ENCODE results near the gene PGP. TPM values are rescaled to one million over a fixed set of nuclear protein-coding genes. Genes with fewer than 3 reads are reported as not detected.

The PGP gene
- total RNA-seq, 1 donor from 2014 or later = 13.3 TPM

DNA sequence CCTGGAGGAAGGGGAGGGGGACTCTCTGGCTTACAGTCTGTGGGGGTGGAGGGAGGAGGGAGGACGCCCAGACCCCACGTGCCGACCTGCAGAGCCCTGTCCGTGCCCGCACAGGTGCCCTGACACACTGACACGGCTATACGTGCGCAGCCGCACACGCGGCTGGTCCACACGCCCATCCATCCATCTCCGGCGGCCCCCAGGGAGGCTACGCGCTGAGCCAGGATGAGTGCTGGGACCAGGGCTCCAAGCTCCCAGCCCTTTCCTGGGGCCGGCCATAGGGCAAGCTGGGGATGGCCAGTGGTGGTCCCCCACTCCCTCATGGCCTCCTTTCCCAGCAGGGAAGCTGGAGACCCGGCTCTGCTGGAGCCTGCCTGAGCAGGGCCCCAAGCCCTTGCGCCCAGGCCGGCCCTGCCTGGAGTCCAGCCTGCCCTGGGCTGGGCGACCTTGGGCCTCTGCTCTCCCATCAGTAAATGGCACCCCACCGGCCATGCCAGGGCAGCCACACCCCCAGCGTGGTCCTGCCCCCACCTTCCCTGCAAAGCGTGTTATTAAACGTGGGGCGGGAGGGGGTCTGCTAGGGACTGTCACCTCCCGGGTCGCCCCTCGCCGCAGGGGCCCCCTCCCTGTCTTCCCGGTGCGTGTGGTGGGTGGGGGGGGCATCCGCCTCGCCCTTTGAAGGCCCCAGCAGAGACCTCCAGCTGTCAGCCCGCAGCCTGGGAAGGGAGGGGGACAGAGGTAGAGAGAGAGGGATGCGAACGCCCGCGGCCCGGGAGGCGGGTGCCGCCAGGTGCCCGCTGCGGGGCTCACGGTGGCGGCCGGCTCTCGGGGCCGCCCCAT, 19.1 kb downstream of the PGP start:
- peak; percentile 3 to 16 for ATAC-seq
- intact Hi-C loops (cut with DNase I) = no loop called here
- H3K36me3 ChIP-seq = no peaks in the 10 kb centered on the region
- H3K27ac ChIP-seq = no peak overlapping the region
- peaks cover 40% of the 10 kb centered on the region for H3K27me3 ChIP-seq (ENCODE audit: low read depth)
- peak overlapping the region; percentile 36 for H3K4me3 ChIP-seq
- no peak for DNase-seq
- TF ChIP-seq, protein P1, sequence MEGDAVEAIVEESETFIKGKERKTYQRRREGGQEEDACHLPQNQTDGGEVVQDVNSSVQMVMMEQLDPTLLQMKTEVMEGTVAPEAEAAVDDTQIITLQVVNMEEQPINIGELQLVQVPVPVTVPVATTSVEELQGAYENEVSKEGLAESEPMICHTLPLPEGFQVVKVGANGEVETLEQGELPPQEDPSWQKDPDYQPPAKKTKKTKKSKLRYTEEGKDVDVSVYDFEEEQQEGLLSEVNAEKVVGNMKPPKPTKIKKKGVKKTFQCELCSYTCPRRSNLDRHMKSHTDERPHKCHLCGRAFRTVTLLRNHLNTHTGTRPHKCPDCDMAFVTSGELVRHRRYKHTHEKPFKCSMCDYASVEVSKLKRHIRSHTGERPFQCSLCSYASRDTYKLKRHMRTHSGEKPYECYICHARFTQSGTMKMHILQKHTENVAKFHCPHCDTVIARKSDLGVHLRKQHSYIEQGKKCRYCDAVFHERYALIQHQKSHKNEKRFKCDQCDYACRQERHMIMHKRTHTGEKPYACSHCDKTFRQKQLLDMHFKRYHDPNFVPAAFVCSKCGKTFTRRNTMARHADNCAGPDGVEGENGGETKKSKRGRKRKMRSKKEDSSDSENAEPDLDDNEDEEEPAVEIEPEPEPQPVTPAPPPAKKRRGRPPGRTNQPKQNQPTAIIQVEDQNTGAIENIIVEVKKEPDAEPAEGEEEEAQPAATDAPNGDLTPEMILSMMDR (IDR thresholded peaks at IDR 0.05) = no peak
- no peaks in the 10 kb centered on the region for H3K9me3 ChIP-seq
- peaks cover 13% of the 10 kb centered on the region for H3K4me1 ChIP-seq

DNA sequence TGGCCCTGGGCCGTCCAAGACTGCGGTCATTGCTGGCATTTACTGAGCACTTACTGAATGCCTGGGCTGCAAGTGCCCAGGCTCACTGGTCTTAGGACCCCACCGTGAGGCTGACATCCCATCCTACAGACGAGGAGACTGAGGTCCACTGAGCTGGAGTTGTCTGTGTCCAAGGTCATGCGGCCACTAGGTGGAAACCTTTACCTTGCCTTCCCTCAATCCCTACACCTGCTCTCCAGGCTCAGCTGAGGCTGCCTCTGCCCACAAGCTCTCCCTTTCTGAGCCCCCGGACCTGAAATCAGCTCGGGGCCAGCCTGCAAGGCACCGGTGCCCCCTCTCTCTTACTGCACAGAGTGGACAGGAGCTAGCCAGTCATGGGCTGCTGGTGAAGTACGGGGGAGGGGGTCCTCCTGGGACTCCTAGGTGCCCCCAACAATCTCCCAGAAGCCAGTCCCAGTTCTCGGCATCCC, 19.8 kb downstream of the PGP start:
- Histone ChIP-seq H3K27ac (no peak overlapping the region), H3K36me3 (no peaks in the 10 kb centered on the region), H3K9me3 (no peaks in the 10 kb centered on the region), H3K4me3 (no peak overlapping the region), H3K27me3 (ENCODE audit: low read depth) (peaks cover 40% of the 10 kb centered on the region), H3K4me1 (peaks cover 13% of the 10 kb centered on the region)
- ATAC-seq (peak; percentile 75 to 82), DNase-seq (no peak)
- TF ChIP-seq, protein P1 (IDR thresholded peaks at IDR 0.05) = peak; percentile 54
- intact Hi-C loops (cut with DNase I) = no loop called here

DNA sequence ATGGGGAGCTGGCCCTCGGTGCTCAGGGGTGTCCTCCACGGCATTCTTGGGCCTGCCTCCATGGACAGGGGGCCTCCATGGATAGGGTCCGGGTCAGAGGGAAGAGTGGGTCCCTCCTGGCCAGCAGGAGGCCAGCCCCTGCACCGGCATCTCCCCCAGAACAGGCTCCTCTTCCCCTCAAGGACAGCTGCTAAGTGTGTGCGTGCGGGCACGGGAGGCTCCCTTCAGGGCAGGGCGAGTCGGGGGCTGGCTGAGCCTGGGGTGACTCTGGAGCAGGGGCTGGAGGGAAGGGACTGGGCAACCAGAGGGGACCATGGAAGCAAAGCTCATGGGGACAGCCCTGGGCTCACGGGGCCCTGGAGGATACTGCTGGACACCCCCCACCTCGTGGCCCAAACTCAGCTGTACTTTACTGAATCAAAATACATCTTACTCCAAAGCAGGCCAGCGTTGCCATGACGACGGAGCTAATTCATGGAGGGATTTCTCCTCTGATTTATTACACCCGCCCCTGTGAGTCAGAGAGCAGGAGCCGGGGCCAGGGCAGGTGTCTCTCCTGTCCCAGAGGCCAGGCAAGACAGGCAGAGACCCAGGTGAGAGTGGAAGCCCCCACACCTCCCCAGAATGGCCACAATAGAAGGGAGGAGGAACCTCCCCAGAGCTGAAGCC, 20.3 kb downstream of the PGP start:
- DNase-seq (no peak), ATAC-seq (no peak)
- Histone ChIP-seq H3K36me3 (no peaks in the 10 kb centered on the region), H3K27ac (no peak overlapping the region), H3K4me1 (peaks cover 13% of the 10 kb centered on the region), H3K27me3 (ENCODE audit: low read depth) (peaks cover 40% of the 10 kb centered on the region), H3K4me3 (no peak overlapping the region), H3K9me3 (no peaks in the 10 kb centered on the region)
- intact Hi-C loops (cut with DNase I) = no loop called here
- TF ChIP-seq, protein P1 (IDR thresholded peaks at IDR 0.05) = no peak

DNA sequence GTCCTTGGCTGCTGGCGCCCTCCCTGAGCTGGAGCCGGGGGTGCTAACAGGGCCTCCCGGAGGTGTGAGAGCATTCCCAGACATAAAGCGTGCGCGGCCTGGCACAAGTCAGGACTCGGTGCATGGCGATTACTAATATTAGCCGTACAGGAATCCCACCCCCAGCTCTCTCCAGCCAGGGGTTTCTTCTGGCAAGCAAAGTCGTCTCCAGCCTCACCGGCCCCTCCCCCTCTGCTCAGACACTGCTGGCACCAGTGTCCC, 23.3 kb downstream of the PGP start:
- Histone ChIP-seq H3K27me3 (ENCODE audit: low read depth) (peaks cover 22% of the 10 kb centered on the region), H3K4me3 (no peak overlapping the region), H3K9me3 (no peaks in the 10 kb centered on the region), H3K4me1 (peaks cover 10% of the 10 kb centered on the region), H3K36me3 (no peaks in the 10 kb centered on the region), H3K27ac (no peak overlapping the region)
- TF ChIP-seq, protein P1 (IDR thresholded peaks at IDR 0.05) = no peak
- no peak for ATAC-seq
- intact Hi-C loops (cut with DNase I) = no loop called here
- DNase-seq = no peak

DNA sequence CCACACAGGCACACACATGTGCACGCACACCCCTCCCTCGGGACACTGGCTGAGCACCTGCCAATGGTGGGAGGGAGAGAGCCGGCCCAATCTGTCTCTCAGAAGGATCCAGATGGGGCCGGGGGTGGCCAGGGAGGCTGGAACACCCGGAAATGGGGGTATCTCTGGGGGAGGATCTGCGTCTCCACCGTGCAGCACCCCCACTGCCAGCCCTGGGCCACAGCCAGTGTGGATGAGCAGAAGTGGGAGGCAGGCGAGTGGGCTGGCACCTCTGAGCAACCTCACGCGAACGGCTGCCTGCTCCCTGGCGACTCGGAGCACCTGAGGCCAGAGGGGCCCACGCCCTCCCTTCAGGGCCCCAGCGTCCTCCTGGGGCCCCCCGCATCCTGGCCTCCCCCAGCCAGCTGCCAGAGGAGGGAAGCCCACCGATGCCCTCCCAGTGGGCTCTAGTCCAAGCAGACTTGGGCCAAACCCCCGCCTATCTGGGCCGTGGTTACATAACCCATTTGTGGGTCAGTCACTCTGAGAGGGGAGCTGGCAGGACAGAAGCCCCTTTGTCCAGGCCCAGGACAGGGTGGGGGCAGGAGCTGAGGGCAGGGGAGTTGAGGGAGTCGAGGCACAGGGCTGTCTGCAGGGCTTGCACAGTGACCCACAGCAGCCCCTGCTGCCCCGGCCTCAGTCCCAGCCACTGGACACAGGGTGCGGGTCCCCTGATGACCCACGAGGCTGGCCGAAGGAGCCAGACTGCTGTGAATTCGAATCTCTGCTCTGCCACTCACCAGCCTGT, 23.8 kb downstream of the PGP start:
- Histone ChIP-seq H3K4me1 (peaks cover 8% of the 10 kb centered on the region), H3K36me3 (no peaks in the 10 kb centered on the region), H3K9me3 (no peaks in the 10 kb centered on the region), H3K4me3 (no peak overlapping the region), H3K27me3 (ENCODE audit: low read depth) (peaks cover 19% of the 10 kb centered on the region), H3K27ac (no peak overlapping the region)
- TF ChIP-seq, protein P1 (IDR thresholded peaks at IDR 0.05) = no peak
- intact Hi-C loops (cut with DNase I) = no loop called here
- DNase-seq (no peak), ATAC-seq (no peak)
